ENCODE results near the gene HTT. TPM values are rescaled to one million over a fixed set of nuclear protein-coding genes. Genes with fewer than 3 reads are reported as not detected.

The HTT gene
- total RNA-seq, 2 donors from 2014 or later: 104 to 109 TPM

DNA sequence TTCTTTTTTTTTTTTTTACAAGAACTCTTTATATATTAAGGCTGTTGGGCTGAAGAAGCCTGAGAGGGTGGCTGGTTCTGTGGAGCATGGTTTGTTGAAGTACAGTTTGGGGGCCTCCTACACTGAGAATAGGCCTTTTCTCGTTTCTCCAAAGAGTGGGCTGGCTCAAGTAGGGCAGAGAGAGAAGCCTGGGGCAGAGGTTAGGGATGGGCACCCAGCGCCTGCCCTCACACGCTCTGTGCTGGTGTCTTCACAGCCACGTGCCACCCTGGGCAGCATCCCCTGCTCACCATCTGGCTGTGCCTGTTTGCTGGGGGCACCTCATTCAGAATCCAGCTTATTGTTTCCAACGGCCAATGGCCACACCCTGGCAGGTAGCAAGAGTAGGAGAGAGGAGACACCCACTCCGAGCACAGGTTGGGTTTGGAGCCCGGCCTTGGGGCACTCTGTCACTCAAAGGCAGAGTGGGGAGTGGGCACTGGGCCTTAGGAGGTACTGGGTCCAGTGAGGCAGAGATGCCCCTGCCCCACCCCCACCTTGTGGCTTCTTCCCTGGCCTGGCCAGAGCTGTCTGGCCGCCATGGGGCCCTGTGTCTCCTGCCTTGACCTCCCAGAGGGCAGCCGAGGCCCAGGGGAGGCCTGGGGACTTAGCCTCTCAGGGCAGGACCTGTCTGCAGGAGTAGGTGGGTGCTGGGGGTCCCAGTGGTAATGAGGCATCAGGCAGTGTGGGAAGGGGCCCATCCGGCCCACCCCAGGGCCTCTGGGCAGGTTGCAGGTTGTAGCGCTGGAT, 177.4 kb downstream of the HTT start:
- no peaks in the 10 kb centered on the region for H3K36me3 Mint-ChIP-seq (ENCODE audit: low read depth)
- Histone ChIP-seq H3K4me3 (ENCODE audit: low read length) (no peak overlapping the region), H3K36me3 (ENCODE audit: control insufficient read depth, insufficient read depth, low read length) (no peaks in the 10 kb centered on the region), H3K9me3 (ENCODE audit: control insufficient read depth, low read length) (no peaks in the 10 kb centered on the region), H3K9ac (ENCODE audit: extremely low read depth, low read length, poor library complexity, severe bottlenecking) (no peak overlapping the region), H3K4me1 (ENCODE audit: control insufficient read depth, insufficient read depth, low read length) (no peaks in the 10 kb centered on the region), H3K27me3 (ENCODE audit: control insufficient read depth, insufficient read depth, low read length, poor library complexity, severe bottlenecking) (no peaks in the 10 kb centered on the region), H3K27ac (ENCODE audit: low read depth, low read length) (no peak overlapping the region)
- peaks cover 4% of the 10 kb centered on the region for H3K4me1 Mint-ChIP-seq
- H3K27me3 Mint-ChIP-seq (ENCODE audit: insufficient read depth): no peaks in the 10 kb centered on the region
- WGBS, 2 experiments (ENCODE audit: insufficient coverage in 1 of 2, insufficient read length in 1 of 2): 91 to 97% methylated on average over 6 to 11 of the region's 11 CpGs
- H3K4me3 Mint-ChIP-seq: no peak overlapping the region
- DNase-seq: peak; percentile 34
- H3K27ac Mint-ChIP-seq: no peak overlapping the region
- TF ChIP-seq, protein P1, sequence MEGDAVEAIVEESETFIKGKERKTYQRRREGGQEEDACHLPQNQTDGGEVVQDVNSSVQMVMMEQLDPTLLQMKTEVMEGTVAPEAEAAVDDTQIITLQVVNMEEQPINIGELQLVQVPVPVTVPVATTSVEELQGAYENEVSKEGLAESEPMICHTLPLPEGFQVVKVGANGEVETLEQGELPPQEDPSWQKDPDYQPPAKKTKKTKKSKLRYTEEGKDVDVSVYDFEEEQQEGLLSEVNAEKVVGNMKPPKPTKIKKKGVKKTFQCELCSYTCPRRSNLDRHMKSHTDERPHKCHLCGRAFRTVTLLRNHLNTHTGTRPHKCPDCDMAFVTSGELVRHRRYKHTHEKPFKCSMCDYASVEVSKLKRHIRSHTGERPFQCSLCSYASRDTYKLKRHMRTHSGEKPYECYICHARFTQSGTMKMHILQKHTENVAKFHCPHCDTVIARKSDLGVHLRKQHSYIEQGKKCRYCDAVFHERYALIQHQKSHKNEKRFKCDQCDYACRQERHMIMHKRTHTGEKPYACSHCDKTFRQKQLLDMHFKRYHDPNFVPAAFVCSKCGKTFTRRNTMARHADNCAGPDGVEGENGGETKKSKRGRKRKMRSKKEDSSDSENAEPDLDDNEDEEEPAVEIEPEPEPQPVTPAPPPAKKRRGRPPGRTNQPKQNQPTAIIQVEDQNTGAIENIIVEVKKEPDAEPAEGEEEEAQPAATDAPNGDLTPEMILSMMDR (conservative IDR thresholded peaks at IDR 0.05): no peak
- H3K9me3 Mint-ChIP-seq: no peaks in the 10 kb centered on the region

DNA sequence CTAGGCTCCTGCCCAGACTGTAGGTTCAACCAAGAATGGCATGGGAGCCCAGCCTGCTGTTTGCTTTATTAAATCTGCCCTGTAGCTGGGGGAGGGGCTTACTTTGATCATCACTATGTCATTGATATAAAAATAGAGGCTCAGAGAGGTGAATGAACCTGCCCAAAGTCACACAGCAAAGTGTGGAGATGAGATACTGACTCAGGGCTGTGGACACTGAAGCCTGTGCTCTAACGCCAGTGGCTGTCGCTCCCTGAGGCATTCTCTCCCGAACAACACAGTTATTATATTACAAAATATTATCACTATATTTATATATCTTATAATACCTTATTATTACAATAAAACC, 178.0 kb downstream of the HTT start:
- H3K4me3 ChIP-seq (ENCODE audit: low read length): no peak overlapping the region
- 86% methylated on average over 1 of the region's 3 CpGs; no CpG with 5 or more reads in 1 of the 2 experiments for WGBS, 2 experiments (ENCODE audit: insufficient coverage in 1 of 2, insufficient read length in 1 of 2)
- Mint-ChIP-seq H3K9me3 (no peaks in the 10 kb centered on the region), H3K27ac (no peak overlapping the region), H3K36me3 (ENCODE audit: low read depth) (no peaks in the 10 kb centered on the region), H3K4me1 (peaks cover 4% of the 10 kb centered on the region), H3K27me3 (ENCODE audit: insufficient read depth) (no peaks in the 10 kb centered on the region), H3K4me3 (no peak overlapping the region)
- H3K27me3 ChIP-seq (ENCODE audit: control insufficient read depth, insufficient read depth, low read length, poor library complexity, severe bottlenecking): no peaks in the 10 kb centered on the region
- H3K4me1 ChIP-seq (ENCODE audit: control insufficient read depth, insufficient read depth, low read length): no peaks in the 10 kb centered on the region
- TF ChIP-seq, protein P1 (conservative IDR thresholded peaks at IDR 0.05): no peak
- no peaks in the 10 kb centered on the region for H3K9me3 ChIP-seq (ENCODE audit: control insufficient read depth, low read length)
- no peaks in the 10 kb centered on the region for H3K36me3 ChIP-seq (ENCODE audit: control insufficient read depth, insufficient read depth, low read length)
- DNase-seq: no peak
- H3K9ac ChIP-seq (ENCODE audit: extremely low read depth, low read length, poor library complexity, severe bottlenecking): no peak overlapping the region
- no peak overlapping the region for H3K27ac ChIP-seq (ENCODE audit: low read depth, low read length)

DNA sequence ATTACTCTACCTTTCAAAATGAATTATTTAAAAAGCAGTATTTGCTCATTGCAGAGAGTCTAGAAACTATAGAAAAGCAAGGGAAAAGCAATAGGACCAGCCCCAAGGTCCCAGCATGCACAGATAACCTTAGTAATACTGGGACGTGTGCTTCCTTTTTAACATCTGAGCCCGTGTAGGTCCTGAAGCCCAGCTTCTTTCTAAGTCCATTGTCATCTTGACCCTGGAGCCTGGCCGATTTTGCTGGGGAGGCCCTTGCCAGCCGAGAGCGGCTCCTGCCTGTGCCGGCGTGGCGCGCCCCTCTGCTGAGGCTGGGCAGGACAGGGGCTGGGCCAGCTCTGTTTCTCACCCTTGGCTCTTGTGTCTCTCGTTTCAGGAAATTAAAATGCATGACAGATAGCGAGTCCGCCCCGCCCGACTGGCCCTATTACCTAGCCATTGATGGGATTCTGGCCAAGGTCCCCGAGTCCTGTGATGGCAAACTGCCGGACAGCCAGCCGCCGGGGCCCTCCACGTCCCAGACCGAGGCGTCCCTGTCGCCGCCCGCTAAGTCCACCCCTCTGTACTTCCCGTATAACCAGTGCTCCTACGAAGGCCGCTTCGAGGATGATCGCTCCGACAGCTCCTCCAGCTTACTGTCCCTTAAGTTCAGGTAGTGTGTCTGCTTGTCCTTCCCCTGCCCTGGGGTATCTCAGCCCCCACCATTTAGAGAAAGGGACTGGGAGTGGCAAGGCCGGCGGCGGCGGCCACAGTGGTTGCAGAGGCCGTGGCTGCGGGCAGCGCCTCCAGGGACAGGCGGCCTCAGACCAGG, 178.6 kb downstream of the HTT start:
- Histone ChIP-seq H3K27ac (ENCODE audit: low read depth, low read length) (no peak overlapping the region), H3K9me3 (ENCODE audit: control insufficient read depth, low read length) (no peaks in the 10 kb centered on the region), H3K4me3 (ENCODE audit: low read length) (no peak overlapping the region), H3K27me3 (ENCODE audit: control insufficient read depth, insufficient read depth, low read length, poor library complexity, severe bottlenecking) (no peaks in the 10 kb centered on the region), H3K4me1 (ENCODE audit: control insufficient read depth, insufficient read depth, low read length) (no peaks in the 10 kb centered on the region), H3K36me3 (ENCODE audit: control insufficient read depth, insufficient read depth, low read length) (no peaks in the 10 kb centered on the region), H3K9ac (ENCODE audit: extremely low read depth, low read length, poor library complexity, severe bottlenecking) (no peak overlapping the region)
- TF ChIP-seq, protein P1 (conservative IDR thresholded peaks at IDR 0.05): no peak
- WGBS, 2 experiments (ENCODE audit: insufficient coverage in 1 of 2, insufficient read length in 1 of 2): 91 to 97% methylated on average over 31 to 38 of the region's 38 CpGs
- DNase-seq: peak; percentile 43
- Mint-ChIP-seq H3K27me3 (ENCODE audit: insufficient read depth) (no peaks in the 10 kb centered on the region), H3K27ac (no peak overlapping the region), H3K9me3 (no peaks in the 10 kb centered on the region), H3K36me3 (ENCODE audit: low read depth) (no peaks in the 10 kb centered on the region), H3K4me3 (no peak overlapping the region), H3K4me1 (peaks cover 4% of the 10 kb centered on the region)
